Measurements from ENCODE around the gene SNU13. TPM values are rescaled to one million over a fixed set of nuclear protein-coding genes. Genes with fewer than 3 reads are reported as not detected.

SNU13 gene
- total and polyA plus RNA-seq, 12 donors, result 183 to 323 (median 197) TPM

- ATAC-seq (no peak), DNase-seq (no peak)
- H3K27ac ChIP-seq, result no peak overlapping the region
- 88 to 90% methylated on average over 4 of the region's 4 CpGs for WGBS, 2 donors
- H3K4me1 ChIP-seq, result peaks cover 5 to 35% (median 22%) of the 10 kb centered on the region in 9 donors
- no peak for TF ChIP-seq CTCF (IDR thresholded peaks at IDR 0.05)
- no peaks in the 10 kb centered on the region for H3K9me3 ChIP-seq
- intact Hi-C loops (cut with DNase I), result no loop called here
- no peak overlapping the region for H3K4me3 ChIP-seq
- H3K27me3 ChIP-seq, result no peaks in the 10 kb centered on the region
- H3K36me3 ChIP-seq, result peaks cover 0 to 23% (median 10%) of the 10 kb centered on the region in 9 donors
Measured at GRCh38 chr22:41684194-41684593, 4.5 kb downstream of the SNU13 start.

DNA sequence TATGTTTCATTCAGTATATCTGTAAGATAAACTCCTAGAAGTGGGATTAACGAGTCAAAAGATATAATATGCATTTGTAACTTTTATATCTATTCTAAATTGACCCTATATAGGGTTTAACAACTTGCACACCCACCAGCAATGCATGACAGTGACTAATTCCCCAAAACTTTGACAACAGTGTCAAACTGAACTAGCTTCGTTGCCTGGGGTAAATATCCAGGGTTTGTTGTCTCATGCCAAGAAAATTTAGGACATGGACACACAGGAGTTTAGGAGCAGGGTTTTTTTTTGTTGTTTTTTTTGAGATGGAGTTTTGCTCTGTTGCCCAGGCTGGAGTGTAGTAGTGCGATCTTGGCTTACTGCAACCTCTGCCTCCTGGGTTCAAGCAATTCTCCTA is 5.1 kb downstream of the SNU13 start:
- Histone ChIP-seq H3K36me3 (peaks cover 0 to 28% (median 16%) of the 10 kb centered on the region in 9 donors), H3K4me1 (peaks cover 5 to 32% (median 18%) of the 10 kb centered on the region in 9 donors), H3K27me3 (no peaks in the 10 kb centered on the region), H3K27ac (no peak overlapping the region), H3K9me3 (no peaks in the 10 kb centered on the region), H3K4me3 (no peak overlapping the region)
- DNase-seq (no peak), ATAC-seq (no peak)
- WGBS, 2 donors, result 83 to 88% methylated on average over 3 of the region's 3 CpGs
- intact Hi-C loops (cut with DNase I), result no loop called here
- TF ChIP-seq CTCF (IDR thresholded peaks at IDR 0.05), result no peak

- intact Hi-C loops (cut with DNase I), result no loop called here
- peak overlapping the region in 9 of 10 donors; percentile 73 to 94 (median 87) for H3K27ac ChIP-seq
- peaks cover 0 to 34% (median 22%) of the 10 kb centered on the region in 9 donors for H3K36me3 ChIP-seq
- no peaks in the 10 kb centered on the region for H3K27me3 ChIP-seq
- peaks cover 5 to 30% (median 16%) of the 10 kb centered on the region in 9 donors for H3K4me1 ChIP-seq
- H3K4me3 ChIP-seq, result peak overlapping the region in 8 of 10 donors; percentile 37 to 74 (median 68)
- H3K9me3 ChIP-seq, result no peaks in the 10 kb centered on the region
- TF ChIP-seq CTCF (IDR thresholded peaks at IDR 0.05), result no peak
- 90 to 92% methylated on average over 9 of the region's 9 CpGs for WGBS, 2 donors
- ATAC-seq (no peak), DNase-seq (no peak)
Measured at GRCh38 chr22:41683052-41683451, 5.6 kb downstream of the SNU13 start.

- H3K9me3 ChIP-seq, result no peaks in the 10 kb centered on the region
- peak in 2 of 9 donors; percentile 17 to 20 for TF ChIP-seq CTCF (IDR thresholded peaks at IDR 0.05)
- ATAC-seq (peak; percentile 94 to 98 (median 97)), DNase-seq (peak; percentile 88 to 89)
- H3K27me3 ChIP-seq, result no peaks in the 10 kb centered on the region
- H3K4me3 ChIP-seq, result peak overlapping the region; percentile 37 to 74 (median 67)
- peak overlapping the region; percentile 73 to 94 (median 86) for H3K27ac ChIP-seq
- H3K36me3 ChIP-seq, result peaks cover 0 to 42% (median 22%) of the 10 kb centered on the region in 9 donors
- H3K4me1 ChIP-seq, result peaks cover 0 to 22% (median 10%) of the 10 kb centered on the region in 9 donors
- 34 to 52% methylated on average over 50 of the region's 50 CpGs for WGBS, 2 donors
- intact Hi-C loops (cut with DNase I), result no loop called here
Measured at GRCh38 chr22:41682033-41682807, 6.4 kb downstream of the SNU13 start.
